Colonic mucosa (tissue), 4 donors: ENCODE measurements around the gene GRK5. TPM values are rescaled to one million over a fixed set of nuclear protein-coding genes. Genes with fewer than 3 reads are reported as not detected.

ENCODE experiments used
- DNase-seq: peaks from one replicate; pipeline ENCODE4 v3.0.0-alpha.2; 2020
- H3K27ac ChIP-seq: fragments of 200-600 bp; one replicate; pipeline ENCODE4 v1.8.0; 2021
- H3K27me3 ChIP-seq: fragments of 200-600 bp; one replicate; pipeline ENCODE4 v1.8.0; 2021
- H3K36me3 ChIP-seq: fragments of 200-600 bp; one replicate; pipeline ENCODE4 v1.8.0; 2021
- H3K4me1 ChIP-seq: fragments of 200-600 bp; one replicate; pipeline ENCODE4 v1.8.0; 2021; ENCODE audit warnings: mild to moderate bottlenecking
- H3K4me3 ChIP-seq: fragments of 200-600 bp; one replicate; pipeline ENCODE4 v1.8.0; 2021
- H3K9ac ChIP-seq, 2 donors: one replicate each; pipeline ENCODE4 v1.7.0; 2013; ENCODE audit warnings: control low read depth in 2 of 2, low read depth in 2 of 2, low read length in 2 of 2
- H3K9me3 ChIP-seq: fragments of 200-600 bp; one replicate; pipeline ENCODE4 v1.8.0; 2021
- CTCF ChIP-seq: fragments of 200-600 bp; IDR thresholded peaks from one replicate; pipeline ENCODE4 v1.8.0; 2022; ENCODE audit warnings: antibody characterized with exemption, mild to moderate bottlenecking
- intact Hi-C: fragments of 100-400 bp; cut with DNase I; formaldehyde crosslinking; loops from one replicate; pipeline ENCODE4 v1.14.1; 2022
- total RNA-seq, 2 donors: library from RNA; stranded (reverse); fragmentation: NEBNext Ultra II Directional in 1 of 2; extraction: Animal tissue kit (Norgen Biotek cat#: 25700) in 1 of 2; gene quantifications; one replicate each; pipeline ENCODE4 v1.2.1, GENCODE V29; 2021
- donor health status: healthy.
- donor health status: DM: no; HTN: no; CAD: no.
- donor health status: DM: no; HTN: no; CAD: no.

Gene GRK5
- total RNA-seq, 2 donors from 2014 or later = 4.6 to 12.7 TPM

- no peak for TF ChIP-seq CTCF
- H3K36me3 ChIP-seq = no peaks in the 10 kb centered on the region
- no peak overlapping the region for H3K27ac ChIP-seq
- H3K4me3 ChIP-seq = no peak overlapping the region
- no peaks in the 10 kb centered on the region for H3K9me3 ChIP-seq
- H3K4me1 ChIP-seq = no peaks in the 10 kb centered on the region
- intact Hi-C loops = no loop called here
- no peak overlapping the region for H3K9ac ChIP-seq
- no peak for DNase-seq
- H3K27me3 ChIP-seq = no peaks in the 10 kb centered on the region
Measured at GRCh38 chr10:119483001-119483400, 275.6 kb downstream of the GRK5 start.

GRCh38 chr10:119483839-119484238 lies 276.5 kb downstream of the GRK5 start:
- intact Hi-C loops = no loop called here
- TF ChIP-seq CTCF = no peak
- Histone ChIP-seq H3K9me3 (no peaks in the 10 kb centered on the region), H3K9ac (no peak overlapping the region), H3K27me3 (no peaks in the 10 kb centered on the region), H3K4me1 (no peaks in the 10 kb centered on the region), H3K36me3 (no peaks in the 10 kb centered on the region), H3K4me3 (no peak overlapping the region), H3K27ac (no peak overlapping the region)
- DNase-seq = no peak

GRCh38 chr10:119488675-119489074 lies 281.3 kb downstream of the GRK5 start:
- Histone ChIP-seq H3K27ac (peak overlapping the region; percentile 6), H3K4me1 (peaks cover 4% of the 10 kb centered on the region), H3K27me3 (no peaks in the 10 kb centered on the region), H3K9ac (no peak overlapping the region), H3K36me3 (no peaks in the 10 kb centered on the region), H3K4me3 (no peak overlapping the region), H3K9me3 (no peaks in the 10 kb centered on the region)
- intact Hi-C loops = no loop called here
- TF ChIP-seq CTCF = no peak
- no peak for DNase-seq

- DNase-seq = no peak
- Histone ChIP-seq H3K4me3 (peak overlapping the region; percentile 16), H3K36me3 (no peaks in the 10 kb centered on the region), H3K27ac (no peak overlapping the region), H3K4me1 (peaks cover 4% of the 10 kb centered on the region), H3K9ac (peak overlapping the region in 1 of 2 donors; percentile 8), H3K9me3 (no peaks in the 10 kb centered on the region), H3K27me3 (no peaks in the 10 kb centered on the region)
- intact Hi-C loops = no loop called here
- no peak for TF ChIP-seq CTCF
Measured at GRCh38 chr10:119489991-119490326, 282.6 kb downstream of the GRK5 start.

GRCh38 chr10:119491966-119492757 lies 284.8 kb downstream of the GRK5 start:
- H3K27ac ChIP-seq = peak overlapping the region; percentile 36
- intact Hi-C loops = no loop called here
- DNase-seq = no peak
- no peaks in the 10 kb centered on the region for H3K36me3 ChIP-seq
- H3K9ac ChIP-seq = no peak overlapping the region
- peaks cover 4% of the 10 kb centered on the region for H3K4me1 ChIP-seq
- no peaks in the 10 kb centered on the region for H3K9me3 ChIP-seq
- H3K4me3 ChIP-seq = no peak overlapping the region
- H3K27me3 ChIP-seq = no peaks in the 10 kb centered on the region
- TF ChIP-seq CTCF = no peak
